HCT116 (cell line): ENCODE data around the gene GOLGA6L2. TPM values are rescaled to one million over a fixed set of nuclear protein-coding genes. Genes with fewer than 3 reads are reported as not detected.
A peak's percentile ranks its signal among the peaks of the same experiment; 100 is the strongest.

Source experiments
- ATAC-seq: fragments of 200-7000 bp; cut with Tn5 transposase; 2 replicates; pipeline ENCODE4 v1.9.1; 2020; ENCODE audit warnings: mild to moderate bottlenecking, moderate library complexity
- BruUV-seq: library from RNA; stranded (reverse); fragments of 400-500 nt; replicated peaks from 2 replicates; lab custom pipeline; 2021; lab: Mats Ljungman, UMichigan
- CTCF ChIA-PET: fragments of 300-600 bp; sonication (Branson Sonifier 250); formaldehyde crosslinking; loops from one replicate; lab custom pipeline; 2021; ENCODE audit warnings: antibody characterized with exemption; lab: Charles Lee
- POLR2A ChIA-PET: fragments of 300-600, 350-600 bp; sonication (Branson Sonifier 250); formaldehyde crosslinking; loops from one replicate; lab custom pipeline; 2021; ENCODE audit warnings: antibody characterized with exemption; lab: Charles Lee
- RAD21 ChIA-PET, 2 experiments: fragments of 300-600 bp; sonication (Branson Sonifier 250); formaldehyde crosslinking; loops; one replicate each; lab custom pipeline; 2023; ENCODE audit warnings: low total read pairs in 2 of 2; ENCODE audit not compliant: uncharacterized antibody in 2 of 2, unreplicated experiment in 2 of 2, low non-redundant PET in 1 of 2; lab: Charles Lee
- DNase-seq: peaks from one replicate; pipeline ENCODE4 v3.0.0-alpha.2; 2010; ENCODE audit warnings: low read depth, low spot score
- H2AFZ ChIP-seq: fragments of 200-600 bp; shearing (Covaris generic), sonication (generic); 2 replicates; pipeline ENCODE4 v1.6.1; 2017; ENCODE audit warnings: low read depth, mixed run types, mixed read lengths, antibody characterized with exemption, low read length; ENCODE audit not compliant: poor library complexity, severe bottlenecking
- H3K27ac ChIP-seq: 2 replicates; pipeline ENCODE4 v1.5.1; 2012; ENCODE audit warnings: low read depth, low read length
- H3K27me3 ChIP-seq: fragments of 200-600 bp; sonication (generic); 2 replicates; pipeline ENCODE4 v1.6.1; 2016; ENCODE audit warnings: mixed run types, low read length, mixed read lengths; ENCODE audit not compliant: insufficient read depth
- H3K36me3 ChIP-seq, 2 experiments: fragments of 200-500 bp in 1 of 2; fragments of 200-600 bp in 1 of 2; sonication (Bioruptor generic) in 1 of 2; sonication (generic) in 1 of 2; 2 replicates each; pipeline versions ENCODE4 v1.5.1 to v1.6.1; 2014 to 2016; ENCODE audit warnings: low read length in 2 of 2, inconsistent platforms in 1 of 2, mixed read lengths in 1 of 2, mixed run types in 1 of 2; ENCODE audit not compliant: insufficient read depth in 2 of 2, control insufficient read depth in 1 of 2
- H3K4me1 ChIP-seq, 2 experiments: fragments of 200-600 bp in 1 of 2; sonication (generic) in 1 of 2; 2 replicates each; pipeline versions ENCODE4 v1.5.1 to v1.6.1; 2012 to 2017; ENCODE audit warnings: low read length in 2 of 2, inconsistent platforms in 1 of 2, mild to moderate bottlenecking in 1 of 2, mixed read lengths in 1 of 2, mixed run types in 1 of 2, moderate library complexity in 1 of 2; ENCODE audit not compliant: insufficient read depth in 2 of 2, control insufficient read depth in 1 of 2
- H3K4me2 ChIP-seq: fragments of 200-600 bp; sonication (generic); 2 replicates; pipeline ENCODE4 v1.6.1; 2017; ENCODE audit warnings: mixed run types, low read length, mixed read lengths
- H3K4me3 ChIP-seq, 2 experiments: fragments of 200-600 bp in 1 of 2; sonication (generic) in 1 of 2; replicated peaks in 1 of 2; 2 replicates each; pipeline ENCODE4 v1.5.1; 2011 to 2016; ENCODE audit warnings: low read length in 2 of 2, control low read depth in 1 of 2, low read depth in 1 of 2, mild to moderate bottlenecking in 1 of 2, mixed read lengths in 1 of 2, mixed run types in 1 of 2
- H3K79me2 ChIP-seq: fragments of 200-600 bp; sonication (generic); 2 replicates; pipeline ENCODE4 v1.6.1; 2017; ENCODE audit warnings: mild to moderate bottlenecking, mixed run types, low read length, moderate library complexity, mixed read lengths; ENCODE audit not compliant: insufficient read depth
- H3K9ac ChIP-seq: fragments of 200-600 bp; sonication (generic); 2 replicates; pipeline ENCODE4 v1.6.1; 2016; ENCODE audit warnings: low read length, mixed read lengths
- H3K9me2 ChIP-seq: fragments of 200-600 bp; sonication (generic), shearing (Covaris generic); 2 replicates; pipeline ENCODE4 v1.6.1; 2017; ENCODE audit warnings: mixed run types, mild to moderate bottlenecking, moderate library complexity; ENCODE audit not compliant: insufficient read depth
- H3K9me3 ChIP-seq, 2 experiments: fragments of 200-500 bp in 1 of 2; fragments of 200-600 bp in 1 of 2; sonication (Bioruptor generic) in 1 of 2; sonication (generic) in 1 of 2; 2 replicates each; pipeline ENCODE4 v1.6.1; 2014 to 2017; ENCODE audit warnings: low read length in 2 of 2, mixed read lengths in 2 of 2, inconsistent platforms in 1 of 2, low read depth in 1 of 2, mild to moderate bottlenecking in 1 of 2, mixed run types in 1 of 2, moderate library complexity in 1 of 2; ENCODE audit not compliant: control insufficient read depth in 1 of 2, insufficient read depth in 1 of 2
- H4K20me1 ChIP-seq: fragments of 200-600 bp; sonication (generic), shearing (Covaris generic); 2 replicates; pipeline ENCODE4 v1.6.1; 2017; ENCODE audit warnings: mixed run types, mild to moderate bottlenecking, moderate library complexity; ENCODE audit not compliant: insufficient read depth
- ATF3 ChIP-seq: IDR thresholded peaks from 2 replicates; pipeline ENCODE4 v1.6.1; 2012
- CBX3 ChIP-seq: IDR thresholded peaks from 2 replicates; pipeline ENCODE4 v1.6.1; 2012; ENCODE audit warnings: low read depth
- CEBPB ChIP-seq: IDR thresholded peaks from 2 replicates; pipeline ENCODE4 v1.6.1; 2012; ENCODE audit warnings: low read depth
- CTCF ChIP-seq, 3 experiments: fragments of 200-600 bp in 1 of 3; sonication (generic) in 1 of 3; IDR thresholded peaks in 2 of 3; conservative IDR thresholded peaks in 1 of 3; 2 replicates each; pipeline ENCODE4 v1.5.1; 2012 to 2017; ENCODE audit warnings: low read depth in 2 of 3, low read length in 2 of 3, antibody characterized with exemption in 1 of 3, borderline replicate concordance in 1 of 3, control low read depth in 1 of 3, mild to moderate bottlenecking in 1 of 3, mixed read lengths in 1 of 3, mixed run types in 1 of 3, moderate library complexity in 1 of 3; ENCODE audit not compliant: insufficient read depth in 1 of 3
- EGR1 ChIP-seq: IDR thresholded peaks from 2 replicates; pipeline ENCODE4 v1.6.1; 2012; ENCODE audit warnings: low read depth
- ELF1 ChIP-seq: IDR thresholded peaks from 2 replicates; pipeline ENCODE4 v1.6.1; 2012; ENCODE audit warnings: low read depth, borderline replicate concordance
- EZH2 ChIP-seq: fragments of 200-600 bp; sonication (generic); IDR thresholded peaks from 2 replicates; pipeline ENCODE4 v1.6.1; 2017; ENCODE audit warnings: antibody characterized with exemption, mixed run types
- EZH2phosphoT487 ChIP-seq: fragments of 200-600 bp; IDR thresholded peaks from 2 replicates; pipeline ENCODE4 v1.6.1; 2018; ENCODE audit warnings: antibody characterized with exemption, borderline replicate concordance
- FOSL1 ChIP-seq: IDR thresholded peaks from 2 replicates; pipeline ENCODE4 v1.6.1; 2012; ENCODE audit warnings: low read depth
- JUND ChIP-seq: IDR thresholded peaks from 2 replicates; pipeline ENCODE4 v1.6.1; 2012
- MAX ChIP-seq: IDR thresholded peaks from 2 replicates; pipeline ENCODE4 v1.6.1; 2012
- POLR2A ChIP-seq: IDR thresholded peaks from 2 replicates; pipeline ENCODE4 v1.7.0; 2011; ENCODE audit warnings: borderline replicate concordance; ENCODE audit not compliant: insufficient read depth, insufficient read length; ENCODE audit errors: extremely low read depth
- SIN3A ChIP-seq: IDR thresholded peaks from 2 replicates; pipeline ENCODE4 v1.6.1; 2012; ENCODE audit warnings: low read depth
- SP1 ChIP-seq: IDR thresholded peaks from 2 replicates; pipeline ENCODE4 v1.6.1; 2012; ENCODE audit warnings: low read depth
- SRF ChIP-seq: IDR thresholded peaks from 2 replicates; pipeline ENCODE4 v1.6.1; 2012; ENCODE audit warnings: low read depth
- TCF7L2 ChIP-seq: IDR thresholded peaks from 2 replicates; pipeline ENCODE4 v1.7.0; 2011; ENCODE audit warnings: borderline replicate concordance, inconsistent platforms; ENCODE audit not compliant: insufficient read depth, insufficient read length; ENCODE audit errors: extremely low read depth
- YY1 ChIP-seq: IDR thresholded peaks from 2 replicates; pipeline ENCODE4 v1.6.1; 2011; ENCODE audit warnings: low read length, low read depth, moderate library complexity, mild to moderate bottlenecking; ENCODE audit not compliant: insufficient replicate concordance; ENCODE audit errors: extremely low read depth
- intact Hi-C: fragments of 100-400 bp; cut with micrococcal nuclease; formaldehyde crosslinking; loops from 2 replicates; pipeline ENCODE4 v1.10.0; 2022
- total RNA-seq: library from RNA; stranded (reverse); gene quantifications from one replicate; pipeline ENCODE4 v1.2.1, GENCODE V29; 2021; ENCODE audit not compliant: unreplicated experiment

The GOLGA6L2 gene
- total RNA-seq, 1 experiment from 2014 or later = not detected

- H3K4me2 ChIP-seq = peak overlapping the region; percentile 29; the same call in 1 of the 2 replicates
Measured at GRCh38 chr15:23446215-23447106, 582 bp downstream of the GOLGA6L2 start.

More at GRCh38 chr15:23446215-23447106, 582 bp downstream of the GOLGA6L2 start:
- Histone ChIP-seq H3K79me2 (no peaks in the 10 kb centered on the region), H3K9me2 (no peaks in the 10 kb centered on the region), H2AFZ (no peak overlapping the region), H3K4me1 (no peaks in the 10 kb centered on the region; a peak in 1 of 4 replicates), H3K27ac (no peak overlapping the region), H3K9ac (no peak overlapping the region), H3K4me3 (no peak overlapping the region), H3K36me3 (no peaks in the 10 kb centered on the region), H3K9me3 (no peaks in the 10 kb centered on the region), H3K27me3 (peaks cover 14% of the 10 kb centered on the region; the same call in 1 of the 2 replicates), H4K20me1 (no peaks in the 10 kb centered on the region)
- TF ChIP-seq SRF = no peak
- TF ChIP-seq POLR2A = no peak
- no peak for TF ChIP-seq MAX
- no peak for TF ChIP-seq JUND
- TF ChIP-seq SIN3A = no peak
- TF ChIP-seq EGR1 = no peak
- TF ChIP-seq YY1 = no peak
- no peak for TF ChIP-seq FOSL1
- no peak for TF ChIP-seq CBX3
- no peak for TF ChIP-seq CTCF (IDR thresholded peaks at IDR 0.05 in 2 of 3, conservative IDR thresholded peaks at IDR 0.05 in 1 of 3; ENCODE audit: borderline replicate concordance in 1 of 3, insufficient read depth in 1 of 3, low read depth in 2 of 3, low read length in 2 of 3)
- no peak for TF ChIP-seq TCF7L2
- no peak for TF ChIP-seq ELF1
- no peak for TF ChIP-seq SP1
- no peak for TF ChIP-seq EZH2phosphoT487
- no peak for TF ChIP-seq ATF3
- no peak for TF ChIP-seq EZH2
- no peak for TF ChIP-seq CEBPB
- 0 out of 2 replicates have a peak, but pooled peaks have one; percentile 14 for ATAC-seq
- ChIA-PET POLR2A (no interaction called here), RAD21 (no interaction called here), CTCF (no interaction called here)
- DNase-seq = no peak
- no TSS peak for BruUV-seq
- intact Hi-C loops = no loop called here
